OCI-LY7 (cell line): Measurements from ENCODE around the gene ITPRIP. TPM values are rescaled to one million over a fixed set of nuclear protein-coding genes. Genes with fewer than 3 reads are reported as not detected.

ENCODE experiments used
- Bru-seq: library from RNA; stranded (reverse); fragments of 400-500 nt; gene quantifications from one replicate; lab custom pipeline; 2021; lab: Mats Ljungman, UMichigan
- BruChase-seq, 2 experiments: library from RNA; stranded (reverse); fragments of 400-500 nt; gene quantifications; one replicate each; lab custom pipeline; 2021; lab: Mats Ljungman, UMichigan
- BruUV-seq: library from RNA; stranded (reverse); fragments of 400-500 nt; replicated peaks from 2 replicates; lab custom pipeline; 2021; lab: Mats Ljungman, UMichigan
- CTCF ChIA-PET: fragments of 300-600 bp; sonication (Branson Sonifier 250); formaldehyde crosslinking; loops from one replicate; lab custom pipeline; 2022; ENCODE audit warnings: antibody characterized with exemption; ENCODE audit not compliant: unreplicated experiment; lab: Charles Lee
- POLR2A ChIA-PET: fragments of 300-600 bp; sonication (Branson Sonifier 250); formaldehyde crosslinking; loops from one replicate; lab custom pipeline; 2022; ENCODE audit warnings: antibody characterized with exemption; lab: Charles Lee
- DNase-seq: peaks from one replicate; pipeline ENCODE4 v3.0.0-alpha.2; 2015; ENCODE audit warnings: low spot score
- H2AFZ ChIP-seq: fragments of 200-600 bp; sonication (generic), shearing (Covaris generic); 2 replicates; pipeline ENCODE4 v1.6.1; 2014; ENCODE audit warnings: mild to moderate bottlenecking, antibody characterized with exemption, low read length, moderate library complexity
- H3K27ac ChIP-seq: fragments of 200-600 bp; sonication (generic); 2 replicates; pipeline ENCODE4 v1.5.1; 2014; ENCODE audit warnings: mixed run types, low read depth, mild to moderate bottlenecking, moderate library complexity, low read length, inconsistent platforms; ENCODE audit not compliant: poor library complexity, severe bottlenecking
- H3K36me3 ChIP-seq: fragments of 200-600 bp; sonication (generic); 2 replicates; pipeline ENCODE4 v1.6.1; 2014; ENCODE audit warnings: mild to moderate bottlenecking, antibody characterized with exemption, low read length, moderate library complexity, mixed read lengths; ENCODE audit not compliant: insufficient read depth
- H3K4me1 ChIP-seq: fragments of 200-600 bp; sonication (generic); 2 replicates; pipeline ENCODE4 v1.5.1; 2014; ENCODE audit warnings: mild to moderate bottlenecking, low read length; ENCODE audit not compliant: insufficient read depth, poor library complexity, severe bottlenecking
- H3K4me2 ChIP-seq: fragments of 200-600 bp; sonication (generic); 2 replicates; pipeline ENCODE4 v1.6.1; 2014; ENCODE audit warnings: mild to moderate bottlenecking, low read length
- H3K4me3 ChIP-seq: fragments of 200-600 bp; sonication (generic); 2 replicates; pipeline ENCODE4 v1.5.1; 2014; ENCODE audit warnings: mild to moderate bottlenecking, low read depth, low read length; ENCODE audit not compliant: poor library complexity, severe bottlenecking
- H3K79me2 ChIP-seq: fragments of 200-600 bp; sonication (generic); 2 replicates; pipeline ENCODE4 v1.6.1; 2016; ENCODE audit warnings: low read depth, mild to moderate bottlenecking, low read length, moderate library complexity, mixed read lengths; ENCODE audit not compliant: insufficient read depth
- H3K9me2 ChIP-seq: fragments of 200-600 bp; sonication (generic); 2 replicates; pipeline ENCODE4 v1.6.1; 2016; ENCODE audit warnings: mild to moderate bottlenecking, low read length, mixed read lengths; ENCODE audit not compliant: insufficient read depth
- H3K9me3 ChIP-seq: fragments of 200-600 bp; sonication (generic); 2 replicates; pipeline ENCODE4 v1.6.1; 2014; ENCODE audit warnings: mild to moderate bottlenecking, mixed run types, low read length, mixed read lengths
- H4K20me1 ChIP-seq: fragments of 200-600 bp; sonication (generic); 2 replicates; pipeline ENCODE4 v1.6.1; 2014; ENCODE audit warnings: mild to moderate bottlenecking, antibody characterized with exemption, low read length, moderate library complexity, mixed read lengths; ENCODE audit not compliant: insufficient read depth
- CTCF ChIP-seq: fragments of 200-600 bp; sonication (generic); conservative IDR thresholded peaks from 2 replicates; pipeline ENCODE4 v1.5.1; 2014; ENCODE audit warnings: mild to moderate bottlenecking, antibody characterized with exemption, low read length, moderate library complexity, mixed read lengths
- EZH2phosphoT487 ChIP-seq: fragments of 200-600 bp; sonication (generic); IDR thresholded peaks from 2 replicates; pipeline ENCODE4 v1.6.1; 2018; ENCODE audit warnings: low read depth, borderline replicate concordance, mild to moderate bottlenecking, mixed run types, antibody characterized with exemption, low read length, moderate library complexity, mixed read lengths
- intact Hi-C: fragments of 100-400 bp; cut with micrococcal nuclease; formaldehyde crosslinking; loops from one replicate; pipeline ENCODE4 v1.10.0; 2022; ENCODE audit not compliant: unreplicated experiment
- long read RNA-seq: library from polyadenylated mRNA; stranded (forward); transcript quantifications from one replicate; pipeline ENCODE4 v2.0.0, GENCODE V29; 2022
- total RNA-seq, 2 experiments: library from RNA; depleted of rRNA in 1 of 2; stranded (reverse); fragments of >200 nt in 1 of 2; shearing (Covaris generic) in 1 of 2; gene quantifications; 2 replicates each; pipeline ENCODE4 v1.2.3, GENCODE V29; 2014 to 2022

Gene ITPRIP
- 3.3 and 6.0 TPM in 2 replicates for total RNA-seq (2014; rRNA removed; shearing (Covaris generic))
- 18.0 and 19.6 TPM in 2 replicates for total RNA-seq (2022)
- percentile 72 among the genes with signal in this experiment for Bru-seq, nascent RNA
- BruChase-seq, experiment 1, labeled RNA remaining after a 6-hour chase, result percentile 61 among the genes with signal in this experiment
- BruChase-seq, experiment 2, labeled RNA remaining after a 2-hour chase, result percentile 61 among the genes with signal in this experiment
- long read RNA-seq, full-length matches to known transcripts, result 59 of 66 reads
- long read RNA-seq, partial matches to known transcripts, result 0 of 66 reads
- long read RNA-seq, other reads (novel, unspliced or antisense), result 7 of 66 reads

GRCh38 chr10:104337985-104338735 is at the start of gene ITPRIP:
TSS of gene ITPRIP (minus strand) at chr10:104338465. CDS start at chr10:104316051, 22,414 bp downstream.
- intact Hi-C loops, result loop anchor here (1.0 to 5.0 kb wide), 5 partner anchors 16 to 371 kb away; partner anchors contain the start of genes GSTO2, SFR1 and SLK
- H3K36me3 ChIP-seq, result peaks cover 19% of the 10 kb centered on the region
- DNase-seq, result peak; percentile 87
- H3K4me1 ChIP-seq, result peaks cover 60% of the 10 kb centered on the region
- TF ChIP-seq EZH2phosphoT487 (no peak), CTCF (peak; percentile 58)
- peaks cover 26% of the 10 kb centered on the region for H4K20me1 ChIP-seq
- BruUV-seq, result no TSS peak
- ChIA-PET CTCF (interaction anchor here (1.1 to 1.5 kb wide), 2 partner anchors 16 to 58 kb away, joined by 4 to 8 read pairs; no protein-coding TSS in a partner anchor), POLR2A (interaction anchor here (0.7 to 3.7 kb wide), 13 partner anchors 9 to 370 kb away, joined by 3 to 18 read pairs (median 5); partner anchors contain the start of gene CFAP58)
- H3K4me2 ChIP-seq, result peak within 1 kb of the TSS; percentile 99
- no peaks in the 10 kb centered on the region for H3K9me2 ChIP-seq
- peak within 1 kb of the TSS; percentile 84 for H3K27ac ChIP-seq
- H3K79me2 ChIP-seq, result peaks cover 46% of the 10 kb centered on the region
- peak within 1 kb of the TSS; percentile 79 for H3K4me3 ChIP-seq
- H3K9me3 ChIP-seq, result no peaks in the 10 kb centered on the region
- H2AFZ ChIP-seq, result peak within 1 kb of the TSS; percentile 77; the same call in 1 of the 2 replicates

GRCh38 chr10:104387130-104387888 is 49.0 kb upstream of the ITPRIP start:
- Histone ChIP-seq H2AFZ (peak overlapping the region; percentile 46; the same call in 1 of the 2 replicates), H4K20me1 (no peaks in the 10 kb centered on the region), H3K9me3 (no peaks in the 10 kb centered on the region), H3K36me3 (no peaks in the 10 kb centered on the region), H3K4me3 (no peak overlapping the region), H3K9me2 (no peaks in the 10 kb centered on the region), H3K4me2 (no peak overlapping the region), H3K4me1 (no peaks in the 10 kb centered on the region), H3K27ac (no peak overlapping the region), H3K79me2 (no peaks in the 10 kb centered on the region)
- POLR2A ChIA-PET, result interaction anchor here (0.9 kb wide), 1 partner anchor 194 kb away, joined by 3 read pairs; no protein-coding TSS in a partner anchor
- DNase-seq, result peak; percentile 11
- BruUV-seq, result no TSS peak
- CTCF ChIA-PET, result no interaction called here
- no peak for TF ChIP-seq CTCF
- TF ChIP-seq EZH2phosphoT487, result no peak
- intact Hi-C loops, result no loop called here
